GM12873 (cell line): ENCODE data around the gene TMEM255B.

ENCODE experiments used
- TF ChIP-seq, protein P1 (sequence below): IDR thresholded peaks from 2 replicates; pipeline ENCODE4 v1.5.1; 2012; ENCODE audit warnings: low read depth, mild to moderate bottlenecking, moderate library complexity, low read length, control low read depth; ENCODE audit not compliant: insufficient read depth; ENCODE audit errors: missing control alignments

TMEM255B gene

DNA sequence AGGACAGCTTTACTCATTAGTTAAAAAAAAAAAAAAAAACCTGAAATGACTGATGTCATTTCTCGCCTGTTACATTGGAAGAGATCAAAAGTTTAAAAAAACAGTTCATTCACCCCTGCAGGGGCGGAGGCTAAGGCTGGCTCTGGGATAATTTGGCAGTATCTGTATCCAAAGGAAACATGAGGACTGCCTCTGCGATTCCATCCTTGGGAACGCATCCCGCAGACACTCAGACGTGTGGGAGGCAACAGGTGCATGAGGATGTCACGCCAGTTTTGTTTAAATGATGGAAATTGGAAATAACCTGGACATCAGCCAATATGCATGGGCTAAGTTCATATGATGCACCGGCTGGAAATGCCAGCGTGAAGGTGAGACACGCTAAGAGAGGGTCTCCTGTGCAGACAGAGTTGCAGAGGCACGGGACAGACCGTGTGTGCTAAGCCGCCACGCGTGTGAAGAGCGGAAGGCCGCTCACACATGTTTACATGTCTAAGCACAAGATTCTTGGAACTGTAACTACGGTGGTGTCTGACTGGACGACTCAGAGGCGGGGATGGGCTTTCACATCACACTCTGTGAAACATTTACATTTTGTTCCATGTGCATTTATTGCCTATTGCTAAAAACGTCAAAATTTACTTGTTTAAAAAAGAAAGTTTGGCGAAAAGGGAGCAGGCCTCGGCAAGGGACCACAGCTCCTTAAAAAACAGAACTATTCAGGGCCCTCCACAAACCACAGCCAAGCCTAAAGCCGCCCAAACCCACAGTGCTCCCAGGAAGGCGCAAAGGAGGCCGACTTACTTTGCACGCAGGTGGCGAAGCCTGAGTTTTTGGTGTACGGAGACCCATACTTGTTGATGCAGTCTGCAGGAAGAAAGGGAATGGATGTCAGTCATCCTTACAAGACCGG is 87.0 kb downstream of the TMEM255B start:
- TF ChIP-seq, protein P1, sequence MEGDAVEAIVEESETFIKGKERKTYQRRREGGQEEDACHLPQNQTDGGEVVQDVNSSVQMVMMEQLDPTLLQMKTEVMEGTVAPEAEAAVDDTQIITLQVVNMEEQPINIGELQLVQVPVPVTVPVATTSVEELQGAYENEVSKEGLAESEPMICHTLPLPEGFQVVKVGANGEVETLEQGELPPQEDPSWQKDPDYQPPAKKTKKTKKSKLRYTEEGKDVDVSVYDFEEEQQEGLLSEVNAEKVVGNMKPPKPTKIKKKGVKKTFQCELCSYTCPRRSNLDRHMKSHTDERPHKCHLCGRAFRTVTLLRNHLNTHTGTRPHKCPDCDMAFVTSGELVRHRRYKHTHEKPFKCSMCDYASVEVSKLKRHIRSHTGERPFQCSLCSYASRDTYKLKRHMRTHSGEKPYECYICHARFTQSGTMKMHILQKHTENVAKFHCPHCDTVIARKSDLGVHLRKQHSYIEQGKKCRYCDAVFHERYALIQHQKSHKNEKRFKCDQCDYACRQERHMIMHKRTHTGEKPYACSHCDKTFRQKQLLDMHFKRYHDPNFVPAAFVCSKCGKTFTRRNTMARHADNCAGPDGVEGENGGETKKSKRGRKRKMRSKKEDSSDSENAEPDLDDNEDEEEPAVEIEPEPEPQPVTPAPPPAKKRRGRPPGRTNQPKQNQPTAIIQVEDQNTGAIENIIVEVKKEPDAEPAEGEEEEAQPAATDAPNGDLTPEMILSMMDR: no peak

DNA sequence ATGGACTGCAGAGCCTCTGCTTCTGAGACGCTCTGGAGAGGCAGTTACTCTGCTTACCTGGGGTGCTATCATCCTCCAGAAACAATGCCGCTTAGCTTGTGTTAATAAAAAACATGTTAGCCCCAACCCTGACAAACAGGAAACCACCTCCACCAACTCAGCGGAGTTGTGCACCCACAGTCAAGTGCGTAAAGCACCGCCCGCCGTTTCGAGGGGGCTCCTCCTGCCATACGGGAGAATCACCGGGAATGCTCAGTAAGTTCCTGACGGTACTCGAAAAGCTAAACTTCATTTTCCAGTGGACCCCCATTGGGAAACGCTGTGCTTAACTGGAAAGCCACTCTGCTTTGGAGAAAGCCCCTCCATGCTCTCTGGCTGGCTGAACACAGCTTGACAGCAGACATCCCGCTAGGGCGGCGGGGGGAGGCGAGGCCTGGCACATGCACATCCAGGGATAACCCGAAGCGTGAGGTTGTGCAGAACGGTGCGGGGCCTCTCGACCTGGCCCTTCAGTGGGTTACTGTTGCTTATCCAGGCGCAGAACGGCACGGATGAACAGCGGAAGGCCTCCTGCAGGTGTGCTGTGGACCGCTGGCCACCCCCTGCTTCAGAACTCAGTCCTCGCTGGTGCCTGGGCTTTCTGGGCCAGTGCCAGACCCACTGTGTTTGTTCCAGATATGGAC is 87.8 kb downstream of the TMEM255B start:
- TF ChIP-seq, protein P1: no peak

DNA sequence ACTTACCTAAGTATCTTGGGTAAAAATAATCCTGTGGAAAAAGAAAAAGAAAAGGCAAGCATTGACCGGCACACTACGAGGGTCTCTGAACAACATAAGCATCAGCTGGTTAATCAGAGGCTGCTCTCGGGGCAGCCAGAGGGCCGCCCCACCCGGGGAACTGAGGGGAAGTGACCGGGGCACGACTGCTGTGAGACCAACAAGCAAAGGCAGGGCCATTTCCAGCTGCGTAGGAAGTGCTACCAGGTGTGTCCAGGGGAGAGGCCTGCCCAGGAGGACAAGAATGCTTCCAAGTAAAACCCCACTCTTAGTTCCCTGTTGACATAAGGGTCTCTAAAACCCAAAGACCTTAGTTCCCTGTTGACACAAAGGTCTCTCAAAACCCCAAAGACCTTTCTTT is 89.0 kb downstream of the TMEM255B start:
- TF ChIP-seq, protein P1: no peak

DNA sequence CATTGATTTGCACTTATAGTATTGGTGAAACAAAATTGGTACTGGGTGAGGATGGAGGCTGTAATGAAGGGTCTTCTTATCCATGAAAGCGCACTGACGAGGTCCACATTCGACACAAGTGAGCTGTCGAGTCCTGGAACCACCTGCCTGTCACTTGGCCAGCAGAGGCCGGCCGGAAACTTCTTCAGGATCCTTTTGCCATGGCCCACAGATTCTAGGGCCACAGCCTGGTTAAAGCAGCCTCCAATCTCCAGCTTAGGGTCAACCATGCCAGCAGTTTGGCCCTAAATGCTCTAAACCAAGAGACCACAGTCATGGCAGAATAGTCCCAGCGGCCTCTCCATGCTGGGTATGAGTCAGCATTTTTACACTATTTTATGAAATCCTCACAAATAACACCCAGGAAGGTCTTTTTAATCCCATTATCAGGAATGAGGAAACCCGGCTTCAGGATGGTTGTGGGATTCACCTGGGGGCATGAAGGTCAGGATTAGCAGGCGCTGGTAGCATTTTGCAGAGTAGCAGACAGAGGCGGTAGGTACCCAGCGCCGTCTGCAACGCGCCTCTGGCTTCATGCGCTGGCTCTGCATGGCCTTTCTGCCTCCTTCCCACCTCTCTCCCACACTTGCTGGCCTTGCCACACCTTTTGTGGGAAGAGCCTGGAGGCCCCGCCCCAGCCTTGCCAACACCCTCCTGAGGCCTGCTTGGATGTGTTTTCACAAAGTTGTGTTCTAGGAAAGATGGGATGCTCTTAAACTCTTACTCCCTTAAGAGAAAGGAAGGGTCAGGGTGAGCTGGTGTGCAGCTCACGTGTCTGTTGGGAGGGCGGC is 89.6 kb downstream of the TMEM255B start:
- TF ChIP-seq, protein P1: no peak

DNA sequence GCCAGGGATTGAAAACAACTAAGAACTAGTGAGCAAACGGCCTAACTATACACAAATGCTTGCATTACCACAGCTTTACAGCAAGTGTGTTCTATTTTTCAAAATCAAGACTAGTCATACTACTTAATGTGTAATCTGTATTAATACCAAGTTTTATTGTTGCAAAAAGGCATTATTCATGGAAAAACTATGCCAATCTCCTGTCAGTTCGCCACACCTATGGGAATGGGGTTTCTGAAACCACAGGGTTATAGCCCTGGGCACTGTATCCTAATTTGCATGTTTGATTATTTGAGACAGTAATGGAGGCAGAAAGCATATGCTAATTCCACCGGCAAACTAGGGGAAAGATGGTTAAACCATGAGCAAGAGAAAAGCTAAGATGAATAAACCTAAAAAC is 90.5 kb downstream of the TMEM255B start:
- TF ChIP-seq, protein P1: no peak

DNA sequence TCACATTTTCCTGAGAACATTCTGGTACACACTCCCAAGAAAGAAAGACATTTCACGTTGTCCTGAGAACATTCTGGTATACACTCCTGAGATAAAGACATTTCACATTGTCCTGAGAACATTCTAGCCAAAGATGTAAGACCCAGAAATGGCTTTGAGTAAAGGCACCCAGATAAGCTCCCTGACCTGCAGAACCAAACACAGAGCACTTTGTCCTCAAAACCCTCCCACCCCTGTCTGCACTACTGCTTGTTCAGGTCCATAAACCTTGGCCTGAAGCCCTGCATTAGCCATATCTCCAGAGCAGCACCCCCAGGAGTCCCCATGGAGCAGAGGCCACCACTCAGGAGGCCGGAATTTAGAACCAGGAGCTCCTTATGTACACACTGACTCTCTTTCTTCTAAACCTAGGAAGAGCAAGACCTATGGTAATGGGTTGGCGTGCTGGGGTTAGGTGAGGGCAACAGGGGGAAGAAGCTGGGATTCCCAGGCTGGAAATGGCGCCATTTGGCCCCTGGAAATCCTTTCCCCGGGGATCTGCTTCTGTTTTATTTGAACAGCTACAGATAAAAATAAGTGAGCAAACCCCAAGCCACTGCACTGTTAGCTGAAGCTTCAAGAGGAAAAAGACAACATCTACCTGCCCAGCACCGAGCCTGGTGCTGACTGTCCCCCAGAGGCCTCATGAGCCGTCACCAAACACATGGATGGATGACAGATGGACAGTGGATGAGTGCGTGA is 91.1 kb downstream of the TMEM255B start:
- TF ChIP-seq, protein P1: no peak
